Mammary epithelial cell (primary cell): ENCODE measurements around the gene MCHR2.

Experiments
- CTCF ChIP-seq, 2 donors: IDR thresholded peaks in 1 of 2; conservative IDR thresholded peaks in 1 of 2; 2 replicates each; pipeline ENCODE4 v1.5.1; 2011 to 2012; ENCODE audit warnings: inconsistent platforms in 2 of 2, low read length in 2 of 2, mild to moderate bottlenecking in 2 of 2, control low read depth in 1 of 2, low read depth in 1 of 2; ENCODE audit not compliant: insufficient read depth in 1 of 2; ENCODE audit errors: extremely low read depth in 1 of 2
- EZH2 ChIP-seq: IDR thresholded peaks from 2 replicates; pipeline ENCODE4 v1.6.1; 2012; ENCODE audit warnings: low read length, inconsistent platforms, borderline replicate concordance

GRCh38 chr6:99885051-99885450 lies 109.0 kb downstream of the MCHR2 start:
- TF ChIP-seq EZH2 (no peak), CTCF (conservative IDR thresholded peaks at IDR 0.05 in 1 of 2, IDR thresholded peaks at IDR 0.05 in 1 of 2; ENCODE audit: extremely low read depth in 1 of 2, insufficient read depth in 1 of 2, low read depth in 1 of 2, low read length in 2 of 2) (no peak)
